MM.1S (cell line): Measurements from ENCODE around the gene TAOK1.

ENCODE experiments used
- DNase-seq: peaks from one replicate; pipeline ENCODE4 v3.0.0-alpha.2; 2015
- H2AFZ ChIP-seq: fragments of 300-600 bp; sonication (generic); 2 replicates; pipeline ENCODE4 v1.6.0; 2016; ENCODE audit warnings: antibody characterized with exemption, low read length
- H3F3A ChIP-seq: fragments of 300-600 bp; sonication (generic); 2 replicates; pipeline ENCODE4 v1.6.1; 2016; ENCODE audit warnings: mild to moderate bottlenecking, antibody characterized with exemption, low read length, moderate library complexity, mixed read lengths; ENCODE audit not compliant: insufficient read depth
- H3K27ac ChIP-seq: fragments of 300-600 bp; sonication (generic); 2 replicates; pipeline ENCODE4 v1.5.1; 2016; ENCODE audit warnings: mild to moderate bottlenecking, low read length
- H3K27me3 ChIP-seq: fragments of 300-600 bp; sonication (generic); replicated peaks from 2 replicates; pipeline ENCODE4 v1.6.0; 2016; ENCODE audit warnings: low read length; ENCODE audit not compliant: insufficient read depth
- H3K36me3 ChIP-seq: fragments of 300-600 bp; sonication (generic); replicated peaks from 2 replicates; pipeline ENCODE4 v1.6.1; 2016; ENCODE audit warnings: mild to moderate bottlenecking, low read length, mixed read lengths; ENCODE audit not compliant: insufficient read depth
- H3K4me1 ChIP-seq: fragments of 300-600 bp; sonication (generic); 2 replicates; pipeline ENCODE4 v1.6.1; 2016; ENCODE audit warnings: low read length, mixed read lengths
- H3K4me2 ChIP-seq: fragments of 300-600 bp; sonication (generic); 2 replicates; pipeline ENCODE4 v1.6.0; 2016; ENCODE audit warnings: low read depth, low read length
- H3K4me3 ChIP-seq: fragments of 300-600 bp; sonication (generic); 2 replicates; pipeline ENCODE4 v1.5.1; 2016; ENCODE audit warnings: low read length, mixed read lengths
- H3K79me2 ChIP-seq: fragments of 300-600 bp; sonication (generic); 2 replicates; pipeline ENCODE4 v1.6.1; 2016; ENCODE audit warnings: mixed run types, low read length, mixed read lengths
- H3K9ac ChIP-seq: fragments of 300-600 bp; sonication (generic); 2 replicates; pipeline ENCODE4 v1.6.1; 2016; ENCODE audit warnings: low read length, mixed read lengths
- H3K9me2 ChIP-seq: fragments of 300-600 bp; sonication (generic); replicated peaks from 2 replicates; pipeline ENCODE4 v1.6.1; 2016; ENCODE audit warnings: mild to moderate bottlenecking, low read length, mixed read lengths; ENCODE audit not compliant: insufficient read depth
- H3K9me3 ChIP-seq: fragments of 300-600 bp; sonication (generic); replicated peaks from 2 replicates; pipeline ENCODE4 v1.6.1; 2016; ENCODE audit warnings: mild to moderate bottlenecking, low read length, mixed read lengths; ENCODE audit not compliant: insufficient read depth
- H4K20me1 ChIP-seq: fragments of 300-600 bp; sonication (generic); 2 replicates; pipeline ENCODE4 v1.6.1; 2016; ENCODE audit warnings: mild to moderate bottlenecking, low read length, moderate library complexity, mixed read lengths; ENCODE audit not compliant: insufficient read depth
- EZH2 ChIP-seq: fragments of 300-600 bp; sonication (generic); optimal IDR thresholded peaks from 2 replicates; pipeline ENCODE3; 2017; ENCODE audit warnings: low read depth, mild to moderate bottlenecking, antibody characterized with exemption, low read length, mixed read lengths
- EZH2phosphoT487 ChIP-seq: fragments of 300-600 bp; sonication (generic); IDR thresholded peaks from 2 replicates; pipeline ENCODE4 v1.6.1; 2018; ENCODE audit warnings: antibody characterized with exemption, low read length
- TF ChIP-seq, protein P1 (sequence below): fragments of 300-600 bp; sonication (generic); IDR thresholded peaks from 2 replicates; pipeline ENCODE4 v1.5.1; 2016; ENCODE audit warnings: antibody characterized with exemption, low read length, mixed read lengths

Gene TAOK1

DNA sequence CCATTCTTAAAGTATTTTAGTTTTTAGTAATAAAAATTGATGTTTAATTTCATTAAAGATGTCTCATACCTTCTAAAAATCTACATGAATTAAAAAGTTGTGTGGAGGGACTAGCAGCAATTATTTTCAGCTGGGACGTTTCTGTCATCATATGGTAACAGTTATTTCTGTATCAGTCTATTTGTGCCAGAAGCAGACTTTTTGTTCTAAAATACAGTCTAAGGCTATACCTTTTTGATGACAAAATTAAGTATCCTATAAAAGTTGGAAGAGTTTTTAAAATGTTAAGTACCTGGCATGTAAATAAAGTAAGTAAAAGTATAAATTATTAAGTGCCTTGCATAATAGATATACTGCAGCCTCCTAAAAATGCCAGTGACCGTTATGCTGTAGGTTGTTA, 5.9 kb downstream of the TAOK1 start:
- peaks cover 72% of the 10 kb centered on the region for H3K79me2 ChIP-seq
- H4K20me1 ChIP-seq = no peaks in the 10 kb centered on the region
- no peaks in the 10 kb centered on the region for H3K9me2 ChIP-seq
- H3K27me3 ChIP-seq = no peaks in the 10 kb centered on the region
- H3K36me3 ChIP-seq = no peaks in the 10 kb centered on the region
- no peaks in the 10 kb centered on the region for H3K9me3 ChIP-seq
- no peak overlapping the region for H3K9ac ChIP-seq
- TF ChIP-seq, protein P1, sequence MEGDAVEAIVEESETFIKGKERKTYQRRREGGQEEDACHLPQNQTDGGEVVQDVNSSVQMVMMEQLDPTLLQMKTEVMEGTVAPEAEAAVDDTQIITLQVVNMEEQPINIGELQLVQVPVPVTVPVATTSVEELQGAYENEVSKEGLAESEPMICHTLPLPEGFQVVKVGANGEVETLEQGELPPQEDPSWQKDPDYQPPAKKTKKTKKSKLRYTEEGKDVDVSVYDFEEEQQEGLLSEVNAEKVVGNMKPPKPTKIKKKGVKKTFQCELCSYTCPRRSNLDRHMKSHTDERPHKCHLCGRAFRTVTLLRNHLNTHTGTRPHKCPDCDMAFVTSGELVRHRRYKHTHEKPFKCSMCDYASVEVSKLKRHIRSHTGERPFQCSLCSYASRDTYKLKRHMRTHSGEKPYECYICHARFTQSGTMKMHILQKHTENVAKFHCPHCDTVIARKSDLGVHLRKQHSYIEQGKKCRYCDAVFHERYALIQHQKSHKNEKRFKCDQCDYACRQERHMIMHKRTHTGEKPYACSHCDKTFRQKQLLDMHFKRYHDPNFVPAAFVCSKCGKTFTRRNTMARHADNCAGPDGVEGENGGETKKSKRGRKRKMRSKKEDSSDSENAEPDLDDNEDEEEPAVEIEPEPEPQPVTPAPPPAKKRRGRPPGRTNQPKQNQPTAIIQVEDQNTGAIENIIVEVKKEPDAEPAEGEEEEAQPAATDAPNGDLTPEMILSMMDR = no peak
- TF ChIP-seq EZH2 (no peak), EZH2phosphoT487 (no peak)
- H3K4me1 ChIP-seq = 0 out of 2 replicates have a peak, but pooled peaks cover 5% of the 10 kb centered on the region
- no peaks in the 10 kb centered on the region for H3F3A ChIP-seq
- no peak overlapping the region for H3K27ac ChIP-seq
- no peak overlapping the region for H3K4me3 ChIP-seq
- DNase-seq = no peak
- no peak overlapping the region for H2AFZ ChIP-seq
- no peak overlapping the region for H3K4me2 ChIP-seq

GRCh38 chr17:29399634-29400033, 9.5 kb downstream of the TAOK1 start:
- H3K9ac ChIP-seq = no peak overlapping the region
- H3K4me2 ChIP-seq = no peak overlapping the region
- no peak overlapping the region for H3K4me3 ChIP-seq
- no peaks in the 10 kb centered on the region for H4K20me1 ChIP-seq
- H3K27ac ChIP-seq = no peak overlapping the region
- H3K9me2 ChIP-seq = no peaks in the 10 kb centered on the region
- H3K27me3 ChIP-seq = no peaks in the 10 kb centered on the region
- DNase-seq = no peak
- no peaks in the 10 kb centered on the region for H3F3A ChIP-seq
- H3K4me1 ChIP-seq = no peaks in the 10 kb centered on the region
- no peaks in the 10 kb centered on the region for H3K36me3 ChIP-seq
- no peak overlapping the region for H2AFZ ChIP-seq
- H3K9me3 ChIP-seq = no peaks in the 10 kb centered on the region
- H3K79me2 ChIP-seq = peaks cover 59% of the 10 kb centered on the region
- TF ChIP-seq, protein P1 = no peak
- TF ChIP-seq EZH2phosphoT487 = no peak

- Histone ChIP-seq H3K27me3 (no peaks in the 10 kb centered on the region), H3F3A (no peaks in the 10 kb centered on the region; the same call in 1 of the 2 replicates), H3K4me2 (no peak overlapping the region), H3K36me3 (no peaks in the 10 kb centered on the region), H3K9me3 (no peaks in the 10 kb centered on the region), H3K79me2 (peaks cover 51% of the 10 kb centered on the region), H4K20me1 (no peaks in the 10 kb centered on the region), H3K9me2 (no peaks in the 10 kb centered on the region), H3K9ac (no peak overlapping the region), H2AFZ (no peak overlapping the region), H3K27ac (no peak overlapping the region), H3K4me1 (no peaks in the 10 kb centered on the region), H3K4me3 (no peak overlapping the region)
- TF ChIP-seq, protein P1 = no peak
- TF ChIP-seq EZH2phosphoT487 = no peak
- no peak for TF ChIP-seq EZH2
- no peak for DNase-seq
Observed at GRCh38 chr17:29400818-29401217, 10.7 kb downstream of the TAOK1 start.
